Suppressor macrophage treated with lipopolysaccharide for 4 hours (primary cell): ENCODE results near the gene ARMC9.
A peak's percentile ranks its signal among the peaks of the same experiment; 100 is the strongest.
"Not testable (repeated sequence)": the region's sequence is repeated elsewhere in the genome, so short reads cannot be mapped to it uniquely, and the experiment has no call there.

Source experiments
- DNase-seq: peaks from one replicate; pipeline ENCODE4 v3.0.0-alpha.2; 2020

ARMC9 gene

DNA sequence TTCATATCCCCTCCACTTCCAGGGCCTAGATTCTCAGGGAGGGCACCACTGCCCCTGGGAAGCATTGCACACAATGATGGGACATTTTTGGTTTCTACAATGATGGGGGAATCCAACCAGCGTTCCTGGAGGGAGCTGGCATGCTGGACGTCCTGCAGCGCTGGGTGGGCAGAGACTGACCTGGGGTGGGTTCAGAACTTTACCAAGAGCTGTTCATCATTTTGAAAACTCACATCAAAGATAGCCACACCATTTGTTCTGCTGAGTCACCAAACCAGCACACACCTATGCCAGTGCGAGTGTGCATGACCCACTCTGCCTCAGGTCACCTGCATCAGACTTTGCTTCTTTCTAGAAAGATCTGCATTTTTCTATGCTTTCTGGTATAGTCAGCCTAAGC, 14.1 kb upstream of the ARMC9 start:
- no peak for DNase-seq

- DNase-seq: no peak
Measured at GRCh38 chr2:231185050-231185725, 13.2 kb upstream of the ARMC9 start.

DNA sequence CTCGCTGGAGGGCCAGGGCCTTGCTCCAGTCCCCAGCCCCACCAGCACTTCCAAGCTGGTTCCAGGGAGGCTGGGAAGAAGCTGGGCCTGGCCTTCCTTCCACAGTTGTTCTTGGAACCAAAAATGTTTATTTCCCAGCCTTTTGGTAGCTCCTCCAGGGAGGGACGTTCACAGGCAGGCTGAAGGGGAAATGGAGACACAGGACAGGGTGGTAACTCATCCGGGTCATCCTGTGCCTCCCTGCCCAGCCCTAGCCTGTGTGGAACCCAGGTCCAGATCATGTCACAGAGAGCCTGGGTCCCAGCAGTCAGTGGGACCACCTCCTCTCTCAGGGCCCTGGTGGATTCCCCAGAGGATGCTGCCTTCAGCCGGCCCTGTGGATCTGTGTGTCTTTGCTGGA, 12.5 kb upstream of the ARMC9 start:
- no peak for DNase-seq

GRCh38 chr2:231186325-231186724, 12.1 kb upstream of the ARMC9 start:
- no peak for DNase-seq

GRCh38 chr2:231187736-231188505, 10.5 kb upstream of the ARMC9 start:
- no peak for DNase-seq

GRCh38 chr2:231188506-231189170, 9.8 kb upstream of the ARMC9 start:
- DNase-seq: no peak

GRCh38 chr2:231189171-231189530, 9.3 kb upstream of the ARMC9 start:
- no peak for DNase-seq

DNA sequence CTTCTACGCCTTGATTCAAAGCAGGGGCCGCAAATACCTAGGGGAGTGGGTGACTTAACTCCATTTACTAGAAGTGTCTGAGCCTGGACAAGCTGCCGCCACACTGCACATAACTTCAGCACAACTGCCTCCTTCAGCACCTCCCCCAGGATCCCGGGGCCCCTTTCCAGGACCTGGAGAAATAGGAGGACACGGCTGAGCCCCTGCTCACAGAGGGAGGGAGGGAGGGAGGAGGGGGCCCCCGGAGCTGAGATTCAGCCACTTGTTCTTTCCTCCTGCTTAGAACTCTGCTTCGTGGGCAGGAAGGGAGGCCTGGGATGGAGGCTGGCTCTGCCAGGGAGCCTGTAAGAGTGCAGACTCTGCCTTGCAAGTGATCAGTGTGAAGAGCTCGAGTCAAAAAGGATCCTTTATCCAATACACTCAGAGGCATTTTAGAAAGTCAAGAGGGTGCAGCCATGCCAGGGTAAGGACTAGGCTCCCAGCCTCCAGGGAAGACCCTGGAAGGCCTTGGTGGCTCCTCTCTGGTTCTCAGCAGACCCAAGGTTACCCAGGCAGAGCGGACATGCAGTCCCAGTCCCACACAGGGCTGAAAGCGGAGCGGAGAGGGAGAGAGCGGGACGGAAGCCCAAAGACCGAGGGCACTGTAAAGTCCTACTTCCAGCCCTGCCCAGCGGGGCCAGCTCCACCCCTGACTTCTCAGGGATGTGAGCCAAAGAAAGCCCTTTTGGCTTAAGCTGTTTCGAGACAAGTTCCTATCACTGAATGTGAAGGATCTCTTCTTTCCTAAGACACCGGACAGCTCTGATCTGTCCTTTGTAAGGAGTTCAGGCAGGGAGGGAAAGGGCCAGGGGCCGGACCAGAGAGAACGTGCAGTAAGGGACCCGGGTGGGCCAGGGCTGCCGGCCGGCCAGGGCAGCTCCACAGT, 8.6 kb upstream of the ARMC9 start:
- no peak for DNase-seq

GRCh38 chr2:231190531-231191197, 7.8 kb upstream of the ARMC9 start:
- DNase-seq: no peak

DNA sequence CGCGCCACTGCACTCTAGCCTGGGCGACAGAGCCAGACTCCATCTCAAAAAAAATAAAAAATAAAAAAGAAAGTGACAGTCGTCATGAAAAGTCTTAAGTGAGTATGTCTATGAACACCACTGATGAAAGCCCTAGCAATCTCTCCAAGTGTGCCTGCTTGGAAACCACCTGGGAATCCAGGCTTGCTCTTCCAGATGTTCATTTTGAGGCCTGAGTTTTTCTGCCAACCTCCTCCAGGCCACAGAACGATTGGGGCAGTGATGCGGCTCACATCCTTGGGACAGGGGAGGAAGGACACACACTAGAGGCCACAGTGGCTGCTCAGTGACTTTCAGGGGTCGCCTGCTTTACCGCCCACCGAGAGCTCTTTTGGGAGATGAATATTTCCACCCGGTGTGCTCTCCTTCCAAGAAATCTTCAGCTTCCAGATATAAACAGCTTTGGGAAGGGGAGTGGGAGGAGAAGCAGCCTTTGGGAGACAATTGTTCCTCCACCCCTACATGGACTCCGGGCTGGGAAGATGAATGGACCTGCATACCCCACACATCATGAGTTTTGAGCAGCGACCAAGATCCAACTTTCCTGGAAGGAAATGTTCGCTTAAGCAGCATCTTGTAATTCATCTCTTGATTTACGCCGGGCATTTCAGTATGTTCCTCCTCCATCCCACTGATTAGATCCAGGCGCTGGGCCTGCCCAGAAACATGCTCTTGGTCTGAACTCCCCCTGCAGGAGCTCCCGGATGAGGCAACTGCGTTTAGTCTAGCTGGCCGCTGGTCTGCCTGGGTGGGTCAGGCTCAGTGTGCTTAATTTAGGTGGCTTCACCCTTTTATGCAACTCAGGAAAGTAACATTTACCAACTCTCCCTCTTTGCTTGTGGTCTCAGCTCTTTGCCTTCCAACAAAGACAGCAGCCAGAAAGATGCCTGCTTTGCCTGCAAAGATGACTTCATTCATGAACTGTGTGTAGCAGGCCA, 6.2 kb upstream of the ARMC9 start:
- DNase-seq: peak; percentile 40

GRCh38 chr2:231193216-231193615, 5.2 kb upstream of the ARMC9 start:
- DNase-seq: no peak

DNA sequence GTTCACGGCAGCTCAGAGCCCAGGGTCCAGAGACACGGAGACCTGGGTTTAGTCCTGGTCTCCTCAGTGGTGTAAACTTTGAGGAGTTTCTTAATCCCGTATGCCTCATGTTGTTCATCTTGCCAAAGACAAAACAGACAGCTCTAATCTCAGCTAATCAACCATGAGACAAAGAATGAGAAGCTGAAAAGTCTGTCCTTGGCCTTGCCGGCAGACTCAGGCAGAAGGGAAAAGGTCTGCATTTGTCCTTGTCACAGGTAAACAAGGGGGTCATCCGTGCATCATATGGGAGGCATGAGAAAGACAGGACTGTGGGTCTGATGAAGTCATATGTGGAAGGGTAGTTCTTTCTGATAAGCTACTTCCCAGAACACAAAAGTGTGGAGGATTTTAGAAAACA, 1.8 kb upstream of the ARMC9 start:
- DNase-seq: no peak

GRCh38 chr2:231197196-231197595, 1.2 kb upstream of the ARMC9 start:
- not testable (repeated sequence) for DNase-seq

- DNase-seq: no peak
Measured at GRCh38 chr2:231197706-231198290, 633 bp upstream of the ARMC9 start.

DNA sequence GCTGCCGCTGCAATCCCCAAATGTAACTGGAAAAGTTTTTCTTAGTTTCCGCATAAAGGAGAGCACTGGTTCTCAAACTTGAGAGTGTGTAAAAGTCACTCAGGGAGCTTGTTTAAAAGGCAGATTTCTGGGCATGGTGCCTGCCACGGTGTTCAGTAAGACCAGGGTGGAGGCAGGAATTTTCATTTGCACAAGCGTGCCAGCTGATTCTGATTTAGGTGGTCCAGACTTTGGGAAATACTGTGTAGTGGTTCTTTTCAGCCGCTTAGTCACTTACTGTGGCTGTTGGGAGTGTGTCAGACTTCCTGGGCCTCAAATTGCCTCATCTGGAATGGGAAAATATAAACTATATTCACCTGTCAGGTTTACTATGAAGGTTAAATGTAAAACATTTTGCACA, 788 bp downstream of the ARMC9 start:
- DNase-seq: no peak

- no peak for DNase-seq
Measured at GRCh38 chr2:231200805-231201474, 2.5 kb downstream of the ARMC9 start.

GRCh38 chr2:231201475-231201814, 3.0 kb downstream of the ARMC9 start:
- DNase-seq: no peak

DNA sequence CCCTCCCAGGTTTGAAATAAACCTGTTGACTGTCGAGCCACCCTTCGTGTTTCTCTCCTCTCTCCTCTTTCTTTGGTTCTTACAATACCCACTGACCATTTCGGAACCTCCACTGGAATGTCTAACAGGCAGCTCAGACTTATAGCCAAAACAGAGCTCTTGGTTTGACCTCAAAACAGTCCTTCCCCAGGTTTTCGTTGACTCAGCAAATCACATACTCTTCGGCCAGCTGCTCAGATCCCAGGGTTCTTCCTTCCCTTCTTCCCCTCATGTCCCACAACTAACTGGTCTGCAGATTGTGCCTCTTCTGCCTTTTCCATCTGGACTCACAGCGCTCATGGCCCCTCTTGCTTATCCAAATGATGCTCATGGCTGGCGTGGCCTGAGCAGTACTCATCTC, 4.7 kb downstream of the ARMC9 start:
- no peak for DNase-seq

- no peak for DNase-seq
Measured at GRCh38 chr2:231204146-231204545, 5.7 kb downstream of the ARMC9 start.

DNA sequence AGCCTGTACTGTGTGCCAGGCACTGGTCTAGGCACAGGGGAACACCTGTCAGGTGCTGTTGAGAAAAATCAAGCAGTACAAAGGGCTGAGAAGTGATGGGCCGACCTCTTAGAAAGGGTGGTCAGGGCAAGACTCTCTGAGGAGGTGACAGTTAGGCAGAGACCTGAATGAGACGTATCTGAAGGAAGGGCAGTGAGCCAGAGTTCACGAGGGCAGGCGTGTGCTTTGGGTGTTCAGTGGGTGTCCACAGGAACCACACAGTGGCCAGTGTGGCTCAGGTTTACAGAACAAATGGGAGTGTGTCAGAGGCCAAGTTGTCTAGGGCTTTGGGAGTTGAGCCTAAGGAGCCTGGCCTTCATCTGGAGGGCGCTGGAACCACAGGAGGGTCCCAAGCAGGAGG, 6.2 kb downstream of the ARMC9 start:
- DNase-seq: no peak
